WTC11 (cell line): ENCODE data around the gene RNF115. TPM values are rescaled to one million over a fixed set of nuclear protein-coding genes. Genes with fewer than 3 reads are reported as not detected.

ENCODE experiments used
- ATAC-seq: fragments of 200-7000 bp; cut with Tn5 transposase; 2 replicates; pipeline ENCODE4 v1.10.0; 2021; ENCODE audit warnings: mild to moderate bottlenecking, moderate library complexity
- CTCF ChIA-PET: fragments of 300-600 bp; sonication (Branson Sonifier 250); formaldehyde crosslinking; loops from one replicate; lab custom pipeline; 2021; ENCODE audit warnings: antibody characterized with exemption; lab: Charles Lee
- POLR2A ChIA-PET: fragments of 350-600 bp; sonication (Branson Sonifier 250); formaldehyde crosslinking; loops from one replicate; lab custom pipeline; 2021; ENCODE audit warnings: antibody characterized with exemption; lab: Charles Lee
- DNase-seq: peaks from one replicate; pipeline ENCODE4 v3.0.0; 2021; ENCODE audit warnings: low spot score
- H3K27ac Mint-ChIP-seq: 2 replicates; pipeline ENCODE4 v1.8.0; 2021; ENCODE audit warnings: mixed read lengths
- H3K27me3 Mint-ChIP-seq: 2 replicates; pipeline ENCODE4 v1.8.0; 2021; ENCODE audit warnings: low read depth, mild to moderate bottlenecking, moderate library complexity, mixed read lengths
- H3K36me3 Mint-ChIP-seq: 2 replicates; pipeline ENCODE4 v1.8.0; 2021; ENCODE audit warnings: mixed read lengths
- H3K4me1 Mint-ChIP-seq: 2 replicates; pipeline ENCODE4 v1.8.0; 2022; ENCODE audit warnings: mixed read lengths
- H3K4me3 Mint-ChIP-seq: 2 replicates; pipeline ENCODE4 v1.8.0; 2021; ENCODE audit warnings: mild to moderate bottlenecking, moderate library complexity, mixed read lengths
- H3K9me3 Mint-ChIP-seq: 2 replicates; pipeline ENCODE4 v1.8.0; 2021; ENCODE audit warnings: mixed read lengths
- ATF1 ChIP-seq: sonication (generic); formaldehyde crosslinking; IDR thresholded peaks from 2 replicates; pipeline ENCODE4 v1.8.1; 2023; ENCODE audit warnings: mild to moderate bottlenecking, moderate library complexity, missing genetic modification reagents
- ESRRA ChIP-seq: sonication (generic); formaldehyde crosslinking; IDR thresholded peaks from 2 replicates; pipeline ENCODE4 v1.8.1; 2022; ENCODE audit warnings: mild to moderate bottlenecking, missing genetic modification reagents, borderline replicate concordance
- MYBL2 ChIP-seq: sonication (generic); formaldehyde crosslinking; IDR thresholded peaks from 2 replicates; pipeline ENCODE4 v1.8.1; 2023; ENCODE audit warnings: mild to moderate bottlenecking, moderate library complexity, missing genetic modification reagents
- SMAD3 ChIP-seq: sonication (generic); formaldehyde crosslinking; IDR thresholded peaks from 2 replicates; pipeline ENCODE4 v1.8.0; 2022; ENCODE audit warnings: missing genetic modification reagents, mild to moderate bottlenecking, borderline replicate concordance
- TEAD4 ChIP-seq: sonication (generic); formaldehyde crosslinking; IDR thresholded peaks from 2 replicates; pipeline ENCODE4 v1.8.0; 2022; ENCODE audit warnings: mild to moderate bottlenecking, missing genetic modification reagents
- ZNF121 ChIP-seq: sonication (generic); formaldehyde crosslinking; IDR thresholded peaks from 2 replicates; pipeline ENCODE4 v1.8.0; 2023; ENCODE audit warnings: missing genetic modification reagents
- ZNF138 ChIP-seq: sonication (generic); formaldehyde crosslinking; conservative IDR thresholded peaks from 2 replicates; pipeline ENCODE4 v1.8.1; 2022; ENCODE audit warnings: mild to moderate bottlenecking, moderate library complexity, missing genetic modification reagents
- ZNF423 ChIP-seq: fragments of 250-450 bp; sonication (Bioruptor Pico); IDR thresholded peaks from 2 replicates; pipeline ENCODE4 v2.1.2; 2022; ENCODE audit warnings: mild to moderate bottlenecking, moderate library complexity
- total RNA-seq: library from RNA; stranded (reverse); gene quantifications from 3 replicates; pipeline ENCODE4 v1.2.3, GENCODE V29; 2021
- TF ChIP-seq, protein P1 (sequence below): fragments of 250-450 bp; sonication (Bioruptor Pico); IDR thresholded peaks from 2 replicates; pipeline ENCODE4 v2.1.2; 2022; ENCODE audit warnings: mild to moderate bottlenecking, moderate library complexity
- TF ChIP-seq, protein P2 (sequence below): sonication (generic); formaldehyde crosslinking; IDR thresholded peaks from 2 replicates; pipeline ENCODE4 v1.8.1; 2023; ENCODE audit warnings: mild to moderate bottlenecking, missing genetic modification reagents, borderline replicate concordance
- TF ChIP-seq, protein P3 (sequence below): sonication (generic); formaldehyde crosslinking; IDR thresholded peaks from 2 replicates; pipeline ENCODE4 v1.8.0; 2023; ENCODE audit warnings: missing genetic modification reagents, mild to moderate bottlenecking, borderline replicate concordance
- TF ChIP-seq, protein P4 (sequence below): sonication (generic); formaldehyde crosslinking; IDR thresholded peaks from 2 replicates; pipeline ENCODE4 v1.8.0; 2022; ENCODE audit warnings: mild to moderate bottlenecking, missing genetic modification reagents
- TF ChIP-seq, protein P5 (sequence below): fragments of 250-450 bp; sonication (Bioruptor Pico); IDR thresholded peaks from 2 replicates; pipeline ENCODE4 v1.8.0; 2021; ENCODE audit warnings: mild to moderate bottlenecking

Gene RNF115
- total RNA-seq, 1 experiment from 2014 or later: 8.1 TPM

DNA sequence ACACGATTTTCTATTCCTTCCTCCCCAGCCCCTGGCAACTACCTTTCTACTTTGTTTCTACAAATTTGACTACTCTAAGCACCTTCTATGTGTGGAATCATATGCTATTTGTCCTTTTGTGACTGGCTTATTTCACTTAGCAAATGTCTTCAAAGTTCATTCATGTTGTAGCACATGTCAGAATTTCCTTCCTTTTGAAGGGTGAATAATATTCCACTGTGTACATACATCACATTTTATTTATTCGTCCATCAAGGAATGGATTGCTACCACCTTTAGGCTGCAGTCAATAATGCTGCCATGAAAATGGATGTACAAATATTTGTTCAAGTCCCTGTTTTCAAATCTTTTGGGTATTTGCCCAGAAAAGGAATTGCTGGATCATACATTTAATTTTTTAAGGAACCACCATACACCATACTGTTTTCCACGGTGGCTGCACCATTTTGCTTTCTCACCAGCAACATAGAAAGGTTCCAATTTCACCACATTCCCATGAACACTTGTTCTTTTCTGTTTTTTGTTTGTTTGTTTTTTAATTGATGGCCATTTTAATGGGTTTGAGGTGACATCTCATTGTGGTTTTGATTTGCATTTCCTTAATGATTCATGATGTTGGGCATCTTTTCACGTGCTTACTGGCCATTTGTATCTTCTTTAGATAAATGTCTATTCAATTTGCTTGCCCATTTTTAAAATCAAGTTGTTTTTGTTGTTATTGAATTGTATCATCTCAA lies 113.4 kb downstream of the RNF115 start:
- Mint-ChIP-seq H3K27me3 (no peaks in the 10 kb centered on the region; the same call in 1 of the 2 replicates), H3K36me3 (no peaks in the 10 kb centered on the region), H3K9me3 (peaks cover 4% of the 10 kb centered on the region; the same call in 1 of the 2 replicates), H3K4me1 (peaks cover 16% of the 10 kb centered on the region), H3K4me3 (no peak overlapping the region), H3K27ac (no peak overlapping the region)
- ATAC-seq: no peak
- DNase-seq: no peak
- ChIA-PET CTCF (interaction anchor here (1.3 to 2.2 kb wide), 2 partner anchors 10 to 11 kb away, joined by 3 to 11 read pairs; no protein-coding TSS in a partner anchor), POLR2A (no interaction called here)
- TF ChIP-seq SMAD3 (no peak), ZNF121 (CRISPR knock-in tag) (no peak), ZNF138 (no peak), ATF1 (CRISPR knock-in tag) (no peak), TEAD4 (CRISPR knock-in tag) (no peak), MYBL2 (no peak), ESRRA (no peak), ZNF423 (CRISPR knock-in tag) (no peak)
- TF ChIP-seq, protein P1, sequence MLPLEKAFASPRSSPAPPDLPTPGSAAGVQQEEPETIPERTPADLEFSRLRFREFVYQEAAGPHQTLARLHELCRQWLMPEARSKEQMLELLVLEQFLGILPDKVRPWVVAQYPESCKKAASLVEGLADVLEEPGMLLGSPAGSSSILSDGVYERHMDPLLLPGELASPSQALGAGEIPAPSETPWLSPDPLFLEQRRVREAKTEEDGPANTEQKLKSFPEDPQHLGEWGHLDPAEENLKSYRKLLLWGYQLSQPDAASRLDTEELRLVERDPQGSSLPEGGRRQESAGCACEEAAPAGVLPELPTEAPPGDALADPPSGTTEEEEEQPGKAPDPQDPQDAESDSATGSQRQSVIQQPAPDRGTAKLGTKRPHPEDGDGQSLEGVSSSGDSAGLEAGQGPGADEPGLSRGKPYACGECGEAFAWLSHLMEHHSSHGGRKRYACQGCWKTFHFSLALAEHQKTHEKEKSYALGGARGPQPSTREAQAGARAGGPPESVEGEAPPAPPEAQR (CRISPR knock-in tag): no peak
- TF ChIP-seq, protein P2, sequence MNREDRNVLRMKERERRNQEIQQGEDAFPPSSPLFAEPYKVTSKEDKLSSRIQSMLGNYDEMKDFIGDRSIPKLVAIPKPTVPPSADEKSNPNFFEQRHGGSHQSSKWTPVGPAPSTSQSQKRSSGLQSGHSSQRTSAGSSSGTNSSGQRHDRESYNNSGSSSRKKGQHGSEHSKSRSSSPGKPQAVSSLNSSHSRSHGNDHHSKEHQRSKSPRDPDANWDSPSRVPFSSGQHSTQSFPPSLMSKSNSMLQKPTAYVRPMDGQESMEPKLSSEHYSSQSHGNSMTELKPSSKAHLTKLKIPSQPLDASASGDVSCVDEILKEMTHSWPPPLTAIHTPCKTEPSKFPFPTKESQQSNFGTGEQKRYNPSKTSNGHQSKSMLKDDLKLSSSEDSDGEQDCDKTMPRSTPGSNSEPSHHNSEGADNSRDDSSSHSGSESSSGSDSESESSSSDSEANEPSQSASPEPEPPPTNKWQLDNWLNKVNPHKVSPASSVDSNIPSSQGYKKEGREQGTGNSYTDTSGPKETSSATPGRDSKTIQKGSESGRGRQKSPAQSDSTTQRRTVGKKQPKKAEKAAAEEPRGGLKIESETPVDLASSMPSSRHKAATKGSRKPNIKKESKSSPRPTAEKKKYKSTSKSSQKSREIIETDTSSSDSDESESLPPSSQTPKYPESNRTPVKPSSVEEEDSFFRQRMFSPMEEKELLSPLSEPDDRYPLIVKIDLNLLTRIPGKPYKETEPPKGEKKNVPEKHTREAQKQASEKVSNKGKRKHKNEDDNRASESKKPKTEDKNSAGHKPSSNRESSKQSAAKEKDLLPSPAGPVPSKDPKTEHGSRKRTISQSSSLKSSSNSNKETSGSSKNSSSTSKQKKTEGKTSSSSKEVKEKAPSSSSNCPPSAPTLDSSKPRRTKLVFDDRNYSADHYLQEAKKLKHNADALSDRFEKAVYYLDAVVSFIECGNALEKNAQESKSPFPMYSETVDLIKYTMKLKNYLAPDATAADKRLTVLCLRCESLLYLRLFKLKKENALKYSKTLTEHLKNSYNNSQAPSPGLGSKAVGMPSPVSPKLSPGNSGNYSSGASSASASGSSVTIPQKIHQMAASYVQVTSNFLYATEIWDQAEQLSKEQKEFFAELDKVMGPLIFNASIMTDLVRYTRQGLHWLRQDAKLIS (CRISPR knock-in tag): no peak
- TF ChIP-seq, protein P3, sequence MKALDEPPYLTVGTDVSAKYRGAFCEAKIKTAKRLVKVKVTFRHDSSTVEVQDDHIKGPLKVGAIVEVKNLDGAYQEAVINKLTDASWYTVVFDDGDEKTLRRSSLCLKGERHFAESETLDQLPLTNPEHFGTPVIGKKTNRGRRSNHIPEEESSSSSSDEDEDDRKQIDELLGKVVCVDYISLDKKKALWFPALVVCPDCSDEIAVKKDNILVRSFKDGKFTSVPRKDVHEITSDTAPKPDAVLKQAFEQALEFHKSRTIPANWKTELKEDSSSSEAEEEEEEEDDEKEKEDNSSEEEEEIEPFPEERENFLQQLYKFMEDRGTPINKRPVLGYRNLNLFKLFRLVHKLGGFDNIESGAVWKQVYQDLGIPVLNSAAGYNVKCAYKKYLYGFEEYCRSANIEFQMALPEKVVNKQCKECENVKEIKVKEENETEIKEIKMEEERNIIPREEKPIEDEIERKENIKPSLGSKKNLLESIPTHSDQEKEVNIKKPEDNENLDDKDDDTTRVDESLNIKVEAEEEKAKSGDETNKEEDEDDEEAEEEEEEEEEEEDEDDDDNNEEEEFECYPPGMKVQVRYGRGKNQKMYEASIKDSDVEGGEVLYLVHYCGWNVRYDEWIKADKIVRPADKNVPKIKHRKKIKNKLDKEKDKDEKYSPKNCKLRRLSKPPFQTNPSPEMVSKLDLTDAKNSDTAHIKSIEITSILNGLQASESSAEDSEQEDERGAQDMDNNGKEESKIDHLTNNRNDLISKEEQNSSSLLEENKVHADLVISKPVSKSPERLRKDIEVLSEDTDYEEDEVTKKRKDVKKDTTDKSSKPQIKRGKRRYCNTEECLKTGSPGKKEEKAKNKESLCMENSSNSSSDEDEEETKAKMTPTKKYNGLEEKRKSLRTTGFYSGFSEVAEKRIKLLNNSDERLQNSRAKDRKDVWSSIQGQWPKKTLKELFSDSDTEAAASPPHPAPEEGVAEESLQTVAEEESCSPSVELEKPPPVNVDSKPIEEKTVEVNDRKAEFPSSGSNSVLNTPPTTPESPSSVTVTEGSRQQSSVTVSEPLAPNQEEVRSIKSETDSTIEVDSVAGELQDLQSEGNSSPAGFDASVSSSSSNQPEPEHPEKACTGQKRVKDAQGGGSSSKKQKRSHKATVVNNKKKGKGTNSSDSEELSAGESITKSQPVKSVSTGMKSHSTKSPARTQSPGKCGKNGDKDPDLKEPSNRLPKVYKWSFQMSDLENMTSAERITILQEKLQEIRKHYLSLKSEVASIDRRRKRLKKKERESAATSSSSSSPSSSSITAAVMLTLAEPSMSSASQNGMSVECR (CRISPR knock-in tag): no peak
- TF ChIP-seq, protein P4, sequence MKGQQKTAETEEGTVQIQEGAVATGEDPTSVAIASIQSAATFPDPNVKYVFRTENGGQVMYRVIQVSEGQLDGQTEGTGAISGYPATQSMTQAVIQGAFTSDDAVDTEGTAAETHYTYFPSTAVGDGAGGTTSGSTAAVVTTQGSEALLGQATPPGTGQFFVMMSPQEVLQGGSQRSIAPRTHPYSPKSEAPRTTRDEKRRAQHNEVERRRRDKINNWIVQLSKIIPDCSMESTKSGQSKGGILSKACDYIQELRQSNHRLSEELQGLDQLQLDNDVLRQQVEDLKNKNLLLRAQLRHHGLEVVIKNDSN (CRISPR knock-in tag): no peak
- TF ChIP-seq, protein P5, sequence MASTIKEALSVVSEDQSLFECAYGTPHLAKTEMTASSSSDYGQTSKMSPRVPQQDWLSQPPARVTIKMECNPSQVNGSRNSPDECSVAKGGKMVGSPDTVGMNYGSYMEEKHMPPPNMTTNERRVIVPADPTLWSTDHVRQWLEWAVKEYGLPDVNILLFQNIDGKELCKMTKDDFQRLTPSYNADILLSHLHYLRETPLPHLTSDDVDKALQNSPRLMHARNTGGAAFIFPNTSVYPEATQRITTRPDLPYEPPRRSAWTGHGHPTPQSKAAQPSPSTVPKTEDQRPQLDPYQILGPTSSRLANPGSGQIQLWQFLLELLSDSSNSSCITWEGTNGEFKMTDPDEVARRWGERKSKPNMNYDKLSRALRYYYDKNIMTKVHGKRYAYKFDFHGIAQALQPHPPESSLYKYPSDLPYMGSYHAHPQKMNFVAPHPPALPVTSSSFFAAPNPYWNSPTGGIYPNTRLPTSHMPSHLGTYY (CRISPR knock-in tag): no peak
